ENCODE measurements around the gene ADORA2B.

Gene ADORA2B

GRCh38 chr17:15952048-15952532 lies 7.2 kb downstream of the ADORA2B start:
- FAIRE-seq = no peak
- DNase-seq (ENCODE audit: extremely low spot score, insufficient read length, low read depth) = no peak

- FAIRE-seq = no peak
Measured at GRCh38 chr17:15952916-15953790, 8.2 kb downstream of the ADORA2B start.

GRCh38 chr17:15954222-15954621 lies 9.3 kb downstream of the ADORA2B start:
- FAIRE-seq (no peak), DNase-seq (ENCODE audit: extremely low spot score, insufficient read length, low read depth) (no peak)

More at GRCh38 chr17:15952916-15953790, 8.2 kb downstream of the ADORA2B start:
- DNase-seq (ENCODE audit: extremely low spot score, insufficient read length, low read depth) = no peak

GRCh38 chr17:15955793-15956541 lies 11.0 kb downstream of the ADORA2B start:
- FAIRE-seq (no peak), DNase-seq (ENCODE audit: extremely low spot score, insufficient read length, low read depth) (no peak)

- FAIRE-seq (no peak), DNase-seq (ENCODE audit: extremely low spot score, insufficient read length, low read depth) (no peak)
Measured at GRCh38 chr17:15957206-15957605, 12.3 kb downstream of the ADORA2B start.

- FAIRE-seq (no peak), DNase-seq (ENCODE audit: extremely low spot score, insufficient read length, low read depth) (no peak)
Measured at GRCh38 chr17:15957608-15958307, 12.8 kb downstream of the ADORA2B start.

- DNase-seq (ENCODE audit: extremely low spot score, insufficient read length, low read depth) (no peak), FAIRE-seq (no peak)
Measured at GRCh38 chr17:15958484-15958854, 13.5 kb downstream of the ADORA2B start.

GRCh38 chr17:15963670-15964110 lies 18.8 kb downstream of the ADORA2B start:
- FAIRE-seq (no peak), DNase-seq (ENCODE audit: extremely low spot score, insufficient read length, low read depth) (no peak)

- DNase-seq (ENCODE audit: extremely low spot score, insufficient read length, low read depth) (no peak), FAIRE-seq (no peak)
Measured at GRCh38 chr17:15965528-15965927, 20.6 kb downstream of the ADORA2B start.

GRCh38 chr17:15966183-15966878 lies 21.4 kb downstream of the ADORA2B start:
- FAIRE-seq (no peak), DNase-seq (ENCODE audit: extremely low spot score, insufficient read length, low read depth) (no peak)

- FAIRE-seq = no peak
- DNase-seq (ENCODE audit: extremely low spot score, insufficient read length, low read depth) = no peak
Measured at GRCh38 chr17:15966879-15967248, 21.9 kb downstream of the ADORA2B start.

- DNase-seq (ENCODE audit: extremely low spot score, insufficient read length, low read depth) (no peak), FAIRE-seq (no peak)
Measured at GRCh38 chr17:15967706-15968399, 22.9 kb downstream of the ADORA2B start.

GRCh38 chr17:15969463-15969862 lies 24.5 kb downstream of the ADORA2B start:
- no peak for DNase-seq (ENCODE audit: extremely low spot score, insufficient read length, low read depth)
- no peak for FAIRE-seq

- DNase-seq (ENCODE audit: extremely low spot score, insufficient read length, low read depth) (no peak), FAIRE-seq (no peak)
Measured at GRCh38 chr17:15970500-15970899, 25.6 kb downstream of the ADORA2B start.

- FAIRE-seq (no peak), DNase-seq (ENCODE audit: extremely low spot score, insufficient read length, low read depth) (no peak)
Measured at GRCh38 chr17:15971098-15971678, 26.3 kb downstream of the ADORA2B start.

- FAIRE-seq = no peak
Measured at GRCh38 chr17:15971882-15972281, 27.0 kb downstream of the ADORA2B start.

GRCh38 chr17:15972497-15972951 lies 27.6 kb downstream of the ADORA2B start:
- FAIRE-seq = no peak
- no peak for DNase-seq (ENCODE audit: extremely low spot score, insufficient read length, low read depth)

More at GRCh38 chr17:15971882-15972281, 27.0 kb downstream of the ADORA2B start:
- DNase-seq (ENCODE audit: extremely low spot score, insufficient read length, low read depth) = no peak

- FAIRE-seq (no peak), DNase-seq (ENCODE audit: extremely low spot score, insufficient read length, low read depth) (no peak)
Measured at GRCh38 chr17:15973016-15973415, 28.1 kb downstream of the ADORA2B start.

GRCh38 chr17:15973834-15974233 lies 28.9 kb downstream of the ADORA2B start:
- DNase-seq (ENCODE audit: extremely low spot score, insufficient read length, low read depth) = no peak
- no peak for FAIRE-seq
